Non-pigmented ciliary epithelial cell (primary cell): Measurements from ENCODE around the gene HDHD2.

Experiments used
- DNase-seq: peaks from one replicate; pipeline ENCODE4 v3.0.0-alpha.2; 2010; ENCODE audit warnings: low read depth

The HDHD2 gene

GRCh38 chr18:47143899-47144485 is 6.3 kb downstream of the HDHD2 start:
- DNase-seq, result no peak

- DNase-seq, result no peak
Observed at GRCh38 chr18:47143153-47143552, 7.1 kb downstream of the HDHD2 start.

- DNase-seq, result no peak
Observed at GRCh38 chr18:47141289-47141688, 9.0 kb downstream of the HDHD2 start.

- DNase-seq, result no peak
Observed at GRCh38 chr18:47121146-47121545, 29.2 kb downstream of the HDHD2 start.

GRCh38 chr18:47120428-47120827 is 29.9 kb downstream of the HDHD2 start:
- no peak for DNase-seq

- DNase-seq, result no peak
Observed at GRCh38 chr18:47118981-47119380, 31.3 kb downstream of the HDHD2 start.

GRCh38 chr18:47115205-47115604 is 35.1 kb downstream of the HDHD2 start:
- no peak for DNase-seq

- DNase-seq, result no peak
Observed at GRCh38 chr18:47113796-47114540, 36.3 kb downstream of the HDHD2 start.

GRCh38 chr18:47110492-47111274 is 39.6 kb downstream of the HDHD2 start:
- DNase-seq, result no peak

- DNase-seq, result no peak
Observed at GRCh38 chr18:47109720-47110119, 40.6 kb downstream of the HDHD2 start.

- DNase-seq, result no peak
Observed at GRCh38 chr18:47108998-47109405, 41.3 kb downstream of the HDHD2 start.

- no peak for DNase-seq
Observed at GRCh38 chr18:47108373-47108772, 41.9 kb downstream of the HDHD2 start.

GRCh38 chr18:47100212-47100831 is 50.0 kb downstream of the HDHD2 start:
- DNase-seq, result no peak

GRCh38 chr18:47095810-47096209 is 54.5 kb downstream of the HDHD2 start:
- DNase-seq, result no peak

GRCh38 chr18:47087676-47088075 is 62.6 kb downstream of the HDHD2 start:
- DNase-seq, result no peak

- DNase-seq, result no peak
Observed at GRCh38 chr18:47081578-47081977, 68.7 kb downstream of the HDHD2 start.

- DNase-seq, result no peak
Observed at GRCh38 chr18:47080872-47081271, 69.4 kb downstream of the HDHD2 start.

- DNase-seq, result no peak
Observed at GRCh38 chr18:47077111-47077510, 73.2 kb downstream of the HDHD2 start.

- DNase-seq, result no peak
Observed at GRCh38 chr18:47075098-47075883, 75.0 kb downstream of the HDHD2 start.

GRCh38 chr18:47067648-47068047 is 82.7 kb downstream of the HDHD2 start:
- DNase-seq, result no peak

GRCh38 chr18:47063096-47063495 is 87.2 kb downstream of the HDHD2 start:
- no peak for DNase-seq

GRCh38 chr18:47062471-47062870 is 87.8 kb downstream of the HDHD2 start:
- no peak for DNase-seq
